Ishikawa (cell line): ENCODE measurements around the gene ONECUT3.
A peak's percentile ranks its signal among the peaks of the same experiment; 100 is the strongest.

Source experiments
- CEBPB ChIP-seq: IDR thresholded peaks from 2 replicates; pipeline ENCODE4 v1.6.1; 2012
- CREB1 ChIP-seq: IDR thresholded peaks from 2 replicates; pipeline ENCODE4 v1.6.1; 2012; ENCODE audit warnings: low read depth
- EGR1 ChIP-seq: IDR thresholded peaks from 2 replicates; pipeline ENCODE4 v1.6.1; 2012
- EP300 ChIP-seq: IDR thresholded peaks from 2 replicates; pipeline ENCODE4 v1.6.1; 2012; ENCODE audit warnings: borderline replicate concordance
- FOXM1 ChIP-seq: IDR thresholded peaks from 2 replicates; pipeline ENCODE4 v1.6.1; 2012; ENCODE audit warnings: low read depth, borderline replicate concordance
- RAD21 ChIP-seq: IDR thresholded peaks from 2 replicates; pipeline ENCODE4 v1.6.1; 2012; ENCODE audit warnings: low read depth
- TEAD4 ChIP-seq: IDR thresholded peaks from 2 replicates; pipeline ENCODE4 v1.6.1; 2012
- YY1 ChIP-seq: IDR thresholded peaks from 2 replicates; pipeline ENCODE4 v1.6.1; 2012; ENCODE audit warnings: low read depth
- ZBTB7A ChIP-seq: IDR thresholded peaks from 2 replicates; pipeline ENCODE4 v1.6.1; 2012; ENCODE audit warnings: low read depth
- TF ChIP-seq, protein P1 (sequence below): IDR thresholded peaks from 2 replicates; pipeline ENCODE4 v1.6.1; 2012; ENCODE audit warnings: low read depth, mild to moderate bottlenecking
- TF ChIP-seq, protein P2 (sequence below): IDR thresholded peaks from 2 replicates; pipeline ENCODE4 v1.6.1; 2012

DNA sequence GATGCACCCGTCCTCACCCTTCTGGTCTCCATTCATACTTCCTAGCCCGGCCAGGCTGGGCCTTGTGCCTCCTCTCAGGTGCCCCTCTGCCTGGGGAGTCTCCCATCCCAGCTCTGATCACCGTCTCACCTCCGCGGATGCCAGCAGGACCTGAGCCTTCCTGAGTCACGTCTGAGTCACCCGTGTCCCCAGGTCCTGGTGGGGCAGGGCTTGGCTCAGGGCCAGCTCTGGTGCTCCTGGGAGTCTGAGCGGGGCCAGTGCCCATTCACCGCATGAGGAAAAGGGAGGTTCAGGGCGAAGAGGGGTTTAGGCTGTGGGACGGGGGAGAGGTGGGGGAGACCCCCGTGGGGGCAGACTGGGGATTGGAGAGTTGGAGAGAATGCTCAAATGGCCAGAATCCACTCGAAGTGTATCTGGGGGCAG, 58.2 kb downstream of the ONECUT3 start:
- TF ChIP-seq ZBTB7A (peak; percentile 87; the same call in 1 of the 2 replicates), CEBPB (no peak), RAD21 (no peak), EP300 (no peak), YY1 (peak; percentile 14; the same call in 1 of the 2 replicates), EGR1 (no peak), TEAD4 (no peak), FOXM1 (no peak), CREB1 (no peak)
- TF ChIP-seq, protein P1, sequence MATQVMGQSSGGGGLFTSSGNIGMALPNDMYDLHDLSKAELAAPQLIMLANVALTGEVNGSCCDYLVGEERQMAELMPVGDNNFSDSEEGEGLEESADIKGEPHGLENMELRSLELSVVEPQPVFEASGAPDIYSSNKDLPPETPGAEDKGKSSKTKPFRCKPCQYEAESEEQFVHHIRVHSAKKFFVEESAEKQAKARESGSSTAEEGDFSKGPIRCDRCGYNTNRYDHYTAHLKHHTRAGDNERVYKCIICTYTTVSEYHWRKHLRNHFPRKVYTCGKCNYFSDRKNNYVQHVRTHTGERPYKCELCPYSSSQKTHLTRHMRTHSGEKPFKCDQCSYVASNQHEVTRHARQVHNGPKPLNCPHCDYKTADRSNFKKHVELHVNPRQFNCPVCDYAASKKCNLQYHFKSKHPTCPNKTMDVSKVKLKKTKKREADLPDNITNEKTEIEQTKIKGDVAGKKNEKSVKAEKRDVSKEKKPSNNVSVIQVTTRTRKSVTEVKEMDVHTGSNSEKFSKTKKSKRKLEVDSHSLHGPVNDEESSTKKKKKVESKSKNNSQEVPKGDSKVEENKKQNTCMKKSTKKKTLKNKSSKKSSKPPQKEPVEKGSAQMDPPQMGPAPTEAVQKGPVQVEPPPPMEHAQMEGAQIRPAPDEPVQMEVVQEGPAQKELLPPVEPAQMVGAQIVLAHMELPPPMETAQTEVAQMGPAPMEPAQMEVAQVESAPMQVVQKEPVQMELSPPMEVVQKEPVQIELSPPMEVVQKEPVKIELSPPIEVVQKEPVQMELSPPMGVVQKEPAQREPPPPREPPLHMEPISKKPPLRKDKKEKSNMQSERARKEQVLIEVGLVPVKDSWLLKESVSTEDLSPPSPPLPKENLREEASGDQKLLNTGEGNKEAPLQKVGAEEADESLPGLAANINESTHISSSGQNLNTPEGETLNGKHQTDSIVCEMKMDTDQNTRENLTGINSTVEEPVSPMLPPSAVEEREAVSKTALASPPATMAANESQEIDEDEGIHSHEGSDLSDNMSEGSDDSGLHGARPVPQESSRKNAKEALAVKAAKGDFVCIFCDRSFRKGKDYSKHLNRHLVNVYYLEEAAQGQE, result no peak
- TF ChIP-seq, protein P2, sequence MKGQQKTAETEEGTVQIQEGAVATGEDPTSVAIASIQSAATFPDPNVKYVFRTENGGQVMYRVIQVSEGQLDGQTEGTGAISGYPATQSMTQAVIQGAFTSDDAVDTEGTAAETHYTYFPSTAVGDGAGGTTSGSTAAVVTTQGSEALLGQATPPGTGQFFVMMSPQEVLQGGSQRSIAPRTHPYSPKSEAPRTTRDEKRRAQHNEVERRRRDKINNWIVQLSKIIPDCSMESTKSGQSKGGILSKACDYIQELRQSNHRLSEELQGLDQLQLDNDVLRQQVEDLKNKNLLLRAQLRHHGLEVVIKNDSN, result no peak
